ENCODE results near the gene FREM2. TPM values are rescaled to one million over a fixed set of nuclear protein-coding genes. Genes with fewer than 3 reads are reported as not detected.

Gene FREM2
- total RNA-seq, 4 donors from 2014 or later, result 32.0 to 54.6 (median 46.2) TPM

DNA sequence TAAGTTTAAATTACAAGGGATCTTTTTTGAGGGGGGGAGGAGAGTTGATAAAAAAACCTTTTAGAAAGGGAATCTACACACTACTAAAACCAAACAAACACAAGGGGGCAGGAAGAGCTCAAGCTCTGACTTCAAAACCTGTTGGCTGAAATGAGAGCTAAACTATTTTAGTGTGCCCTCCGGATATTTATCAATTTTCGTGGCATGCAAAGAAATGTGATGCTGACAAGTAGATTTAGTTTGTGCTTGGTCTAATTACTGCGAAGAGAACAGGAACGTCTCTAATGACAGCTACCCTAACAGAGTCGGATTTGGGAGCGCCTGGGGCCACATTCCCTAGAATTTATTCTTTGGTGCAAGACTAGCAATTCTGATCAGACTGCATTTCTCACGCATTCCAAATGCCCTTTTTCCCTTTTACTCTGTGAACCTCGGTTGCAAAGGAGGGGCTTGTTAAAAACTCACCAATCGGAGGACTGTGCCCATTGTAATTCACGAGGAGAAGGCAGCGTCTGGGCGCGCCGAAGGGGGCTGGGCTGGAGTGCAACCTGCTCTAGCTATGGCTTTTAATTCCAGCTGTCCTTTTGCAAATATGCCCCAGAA lies 802 bp upstream of the FREM2 start:
- TF ChIP-seq, protein P1, sequence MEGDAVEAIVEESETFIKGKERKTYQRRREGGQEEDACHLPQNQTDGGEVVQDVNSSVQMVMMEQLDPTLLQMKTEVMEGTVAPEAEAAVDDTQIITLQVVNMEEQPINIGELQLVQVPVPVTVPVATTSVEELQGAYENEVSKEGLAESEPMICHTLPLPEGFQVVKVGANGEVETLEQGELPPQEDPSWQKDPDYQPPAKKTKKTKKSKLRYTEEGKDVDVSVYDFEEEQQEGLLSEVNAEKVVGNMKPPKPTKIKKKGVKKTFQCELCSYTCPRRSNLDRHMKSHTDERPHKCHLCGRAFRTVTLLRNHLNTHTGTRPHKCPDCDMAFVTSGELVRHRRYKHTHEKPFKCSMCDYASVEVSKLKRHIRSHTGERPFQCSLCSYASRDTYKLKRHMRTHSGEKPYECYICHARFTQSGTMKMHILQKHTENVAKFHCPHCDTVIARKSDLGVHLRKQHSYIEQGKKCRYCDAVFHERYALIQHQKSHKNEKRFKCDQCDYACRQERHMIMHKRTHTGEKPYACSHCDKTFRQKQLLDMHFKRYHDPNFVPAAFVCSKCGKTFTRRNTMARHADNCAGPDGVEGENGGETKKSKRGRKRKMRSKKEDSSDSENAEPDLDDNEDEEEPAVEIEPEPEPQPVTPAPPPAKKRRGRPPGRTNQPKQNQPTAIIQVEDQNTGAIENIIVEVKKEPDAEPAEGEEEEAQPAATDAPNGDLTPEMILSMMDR (IDR thresholded peaks at IDR 0.05), result peak; percentile 3 to 83 (median 49)
- no peak for TF ChIP-seq POLR2A (IDR thresholded peaks at IDR 0.05)
- Histone ChIP-seq H3K9me3 (no peaks in the 10 kb centered on the region), H3K4me3 (replicated peaks in 1 of 3) (peak overlapping the region; percentile 19 to 63 (median 50)), H3K36me3 (no peaks in the 10 kb centered on the region), H3K4me1 (peaks cover 19 to 21% of the 10 kb centered on the region in 2 donors), H3K27ac (peak overlapping the region; percentile 25 to 69 (median 64)), H3K27me3 (no peaks in the 10 kb centered on the region)
- DNase-seq, result peak; percentile 60 to 67
- WGBS, 2 donors, result 0 to 1% methylated on average over 14 of the region's 14 CpGs
- intact Hi-C loops (cut with DNase I), result loop anchor here (10.0 kb wide), 1 partner anchor 79 kb away; no protein-coding TSS in a partner anchor

DNA sequence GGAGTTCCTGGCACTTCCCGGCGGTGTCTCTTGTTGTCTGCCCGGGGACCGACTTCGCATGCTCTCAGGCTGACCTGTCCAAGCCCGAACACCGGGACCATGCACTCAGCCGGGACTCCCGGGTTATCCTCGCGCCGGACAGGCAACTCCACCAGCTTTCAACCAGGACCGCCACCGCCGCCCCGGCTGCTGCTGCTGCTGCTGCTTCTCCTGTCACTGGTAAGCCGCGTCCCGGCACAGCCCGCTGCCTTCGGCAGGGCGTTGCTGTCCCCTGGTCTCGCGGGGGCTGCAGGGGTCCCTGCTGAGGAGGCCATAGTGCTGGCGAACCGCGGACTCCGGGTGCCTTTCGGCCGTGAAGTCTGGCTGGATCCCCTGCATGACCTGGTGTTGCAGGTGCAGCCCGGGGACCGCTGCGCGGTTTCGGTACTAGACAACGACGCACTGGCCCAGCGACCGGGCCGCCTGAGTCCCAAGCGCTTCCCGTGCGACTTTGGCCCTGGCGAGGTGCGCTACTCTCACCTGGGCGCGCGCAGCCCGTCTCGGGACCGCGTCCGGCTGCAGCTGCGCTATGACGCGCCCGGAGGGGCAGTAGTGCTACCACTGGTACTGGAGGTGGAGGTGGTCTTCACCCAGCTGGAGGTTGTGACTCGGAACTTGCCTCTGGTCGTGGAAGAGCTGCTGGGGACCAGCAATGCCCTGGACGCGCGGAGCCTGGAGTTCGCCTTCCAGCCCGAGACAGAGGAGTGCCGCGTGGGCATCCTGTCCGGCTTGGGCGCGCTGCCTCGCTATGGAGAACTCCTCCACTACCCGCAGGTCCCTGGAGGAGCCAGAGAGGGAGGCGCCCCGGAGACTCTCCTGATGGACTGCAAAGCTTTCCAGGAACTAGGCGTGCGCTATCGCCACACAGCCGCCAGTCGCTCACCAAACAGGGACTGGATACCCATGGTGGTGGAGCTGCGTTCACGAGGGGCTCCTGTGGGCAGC lies 661 bp downstream of the FREM2 start:
- peaks cover 15 to 16% of the 10 kb centered on the region in 2 donors for H3K4me1 ChIP-seq
- no peaks in the 10 kb centered on the region for H3K9me3 ChIP-seq
- no peaks in the 10 kb centered on the region for H3K36me3 ChIP-seq
- peak overlapping the region; percentile 50 to 68 (median 63) for H3K4me3 ChIP-seq (replicated peaks in 1 of 3)
- peak overlapping the region; percentile 7 to 55 (median 34) for H3K27ac ChIP-seq
- peak; percentile 53 for DNase-seq
- WGBS, 2 donors, result 1 to 7% methylated on average over 21 to 27 of the region's 80 CpGs
- TF ChIP-seq, protein P1 (IDR thresholded peaks at IDR 0.05), result no peak
- no peak for TF ChIP-seq POLR2A (IDR thresholded peaks at IDR 0.05)
- H3K27me3 ChIP-seq, result no peaks in the 10 kb centered on the region
- intact Hi-C loops (cut with DNase I), result loop anchor here (10.0 kb wide), 1 partner anchor 77 kb away; no protein-coding TSS in a partner anchor

DNA sequence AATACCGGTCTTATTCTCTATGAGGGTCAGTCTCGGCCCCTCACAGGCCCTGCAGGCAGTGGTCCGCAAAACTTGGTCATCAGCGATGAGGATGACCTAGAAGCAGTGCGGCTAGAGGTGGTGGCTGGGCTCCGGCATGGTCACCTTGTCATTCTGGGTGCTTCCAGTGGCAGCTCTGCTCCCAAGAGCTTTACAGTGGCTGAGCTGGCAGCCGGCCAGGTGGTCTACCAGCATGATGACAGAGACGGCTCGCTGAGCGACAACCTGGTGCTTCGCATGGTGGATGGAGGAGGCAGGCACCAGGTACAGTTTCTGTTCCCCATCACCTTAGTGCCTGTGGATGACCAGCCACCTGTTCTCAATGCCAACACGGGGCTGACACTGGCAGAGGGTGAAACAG lies 1.8 kb downstream of the FREM2 start:
- 69 to 79% methylated on average over 3 to 8 of the region's 12 CpGs for WGBS, 2 donors
- no peaks in the 10 kb centered on the region for H3K9me3 ChIP-seq
- H3K4me1 ChIP-seq, result peaks cover 16 to 20% of the 10 kb centered on the region in 2 donors
- H3K4me3 ChIP-seq (replicated peaks in 1 of 3), result no peak overlapping the region
- no peaks in the 10 kb centered on the region for H3K27me3 ChIP-seq
- TF ChIP-seq POLR2A (IDR thresholded peaks at IDR 0.05), result no peak
- TF ChIP-seq, protein P1 (IDR thresholded peaks at IDR 0.05), result no peak
- H3K27ac ChIP-seq, result no peak overlapping the region
- H3K36me3 ChIP-seq, result no peaks in the 10 kb centered on the region
- peak; percentile 40 to 51 for DNase-seq
- intact Hi-C loops (cut with DNase I), result loop anchor here (10.0 kb wide), 1 partner anchor 76 kb away; no protein-coding TSS in a partner anchor

DNA sequence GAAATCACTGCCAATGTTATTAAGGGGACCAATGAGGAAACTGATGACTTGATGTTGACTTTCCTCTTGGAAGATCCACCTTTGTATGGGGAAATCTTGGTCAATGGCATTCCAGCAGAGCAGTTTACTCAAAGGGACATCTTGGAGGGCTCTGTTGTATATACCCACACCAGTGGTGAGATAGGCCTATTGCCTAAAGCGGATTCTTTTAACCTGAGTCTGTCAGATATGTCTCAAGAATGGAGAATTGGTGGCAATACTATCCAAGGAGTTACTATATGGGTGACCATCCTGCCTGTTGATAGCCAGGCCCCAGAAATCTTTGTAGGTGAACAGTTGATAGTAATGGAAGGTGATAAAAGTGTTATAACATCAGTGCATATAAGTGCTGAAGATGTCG lies 3.4 kb downstream of the FREM2 start:
- Histone ChIP-seq H3K9me3 (no peaks in the 10 kb centered on the region), H3K4me1 (peaks cover 16 to 28% of the 10 kb centered on the region in 2 donors), H3K36me3 (no peaks in the 10 kb centered on the region), H3K4me3 (replicated peaks in 1 of 3) (no peak overlapping the region), H3K27ac (no peak overlapping the region), H3K27me3 (no peaks in the 10 kb centered on the region)
- TF ChIP-seq POLR2A (IDR thresholded peaks at IDR 0.05), result no peak
- TF ChIP-seq, protein P1 (IDR thresholded peaks at IDR 0.05), result no peak
- DNase-seq, result no peak
- 94 to 95% methylated on average over 2 of the region's 2 CpGs for WGBS, 2 donors
- intact Hi-C loops (cut with DNase I), result no loop called here
